GM12878 (cell line): ENCODE measurements around the gene PUS7. TPM values are rescaled to one million over a fixed set of nuclear protein-coding genes. Genes with fewer than 3 reads are reported as not detected.
A peak's percentile ranks its signal among the peaks of the same experiment; 100 is the strongest.
"Not testable (repeated sequence)": the region's sequence is repeated elsewhere in the genome, so short reads cannot be mapped to it uniquely, and the experiment has no call there.

ENCODE experiments used
- ATAC-seq: fragments of 200-7000 bp; cut with Tn5 transposase; 3 replicates; pipeline ENCODE4 v1.9.1; 2020; ENCODE audit warnings: mild to moderate bottlenecking, moderate library complexity
- BruUV-seq: library from RNA; stranded (reverse); fragments of 400-500 nt; replicated peaks from 2 replicates; lab custom pipeline; 2021; lab: Mats Ljungman, UMichigan
- CTCF ChIA-PET: fragments of 300-600 bp; sonication (Branson Sonifier 250); formaldehyde crosslinking; extraction: SDS; loops from one replicate; lab custom pipeline; 2021; ENCODE audit warnings: inconsistent platforms; lab: Yijun Ruan, JAX
- POLR2A ChIA-PET: fragments of 350-600 bp; formaldehyde crosslinking; extraction: SDS; loops from one replicate; lab custom pipeline; 2021; ENCODE audit warnings: inconsistent platforms; lab: Charles Lee
- RAD21 ChIA-PET: fragments of 300-600 bp; sonication (Branson Sonifier 250); formaldehyde crosslinking; loops from one replicate; lab custom pipeline; 2023; ENCODE audit warnings: antibody characterized with exemption; ENCODE audit not compliant: unreplicated experiment; lab: Charles Lee
- SMC1A ChIA-PET: fragments of 300-600 bp; sonication (Branson Sonifier 250); formaldehyde crosslinking; loops from one replicate; lab custom pipeline; 2023; ENCODE audit not compliant: unreplicated experiment, uncharacterized antibody; lab: Charles Lee
- DNase-seq: peaks from one replicate; pipeline ENCODE4 v3.0.0-alpha.2; 2011; ENCODE audit warnings: low read depth, low spot score
- FAIRE-seq: peaks from 3 replicates; lab custom pipeline; 2011; peaks lifted over from hg19 to GRCh38; lab: Jason Lieb, UNC
- H2AFZ ChIP-seq: 2 replicates; pipeline ENCODE4 v1.6.0; 2011; ENCODE audit warnings: low read depth, low read length, control low read depth; ENCODE audit not compliant: control insufficient read depth
- H3K27ac ChIP-seq: 2 replicates; pipeline ENCODE4 v1.5.1; 2011; ENCODE audit warnings: control low read depth; ENCODE audit not compliant: control insufficient read depth, insufficient read depth
- H3K27me3 ChIP-seq, 2 experiments: replicated peaks in 1 of 2; 2 replicates each; pipeline versions ENCODE4 v1.6.0 to v1.6.1; 2011; ENCODE audit warnings: low read length in 1 of 2; ENCODE audit not compliant: control insufficient read depth in 2 of 2, insufficient read depth in 2 of 2
- H3K36me3 ChIP-seq, 2 experiments: 2 replicates each; pipeline ENCODE4 v1.5.1; 2011; ENCODE audit warnings: low read length in 1 of 2; ENCODE audit not compliant: control insufficient read depth in 2 of 2, insufficient read depth in 2 of 2
- H3K4me1 ChIP-seq: 2 replicates; pipeline ENCODE4 v1.6.1; 2011; ENCODE audit warnings: mild to moderate bottlenecking, low read length, moderate library complexity, mixed read lengths; ENCODE audit not compliant: control insufficient read depth, insufficient read depth
- H3K4me2 ChIP-seq: 2 replicates; pipeline ENCODE4 v1.6.0; 2011; ENCODE audit warnings: control low read depth; ENCODE audit not compliant: control insufficient read depth, insufficient read depth
- H3K4me3 ChIP-seq: fragments of 200-600 bp; sonication (generic); 2 replicates; pipeline ENCODE4 v1.5.1; 2016
- H3K79me2 ChIP-seq: 2 replicates; pipeline ENCODE4 v1.6.0; 2011; ENCODE audit warnings: low read length; ENCODE audit not compliant: control insufficient read depth, insufficient read depth
- H3K9ac ChIP-seq: 2 replicates; pipeline ENCODE4 v1.8.0; 2011; ENCODE audit warnings: low read length, control low read depth, mixed read lengths; ENCODE audit not compliant: control insufficient read depth, insufficient read depth
- H3K9me3 ChIP-seq: replicated peaks from 3 replicates; pipeline ENCODE4 v1.5.1; 2011; ENCODE audit warnings: mild to moderate bottlenecking, low read length; ENCODE audit not compliant: control insufficient read depth, insufficient read depth
- H4K20me1 ChIP-seq: 2 replicates; pipeline ENCODE4 v1.6.0; 2011; ENCODE audit not compliant: control insufficient read depth, insufficient read depth
- BHLHE40 ChIP-seq, 2 experiments: fragments of 450-650 bp in 1 of 2; IDR thresholded peaks; 2 replicates each; pipeline ENCODE4 v1.6.1; 2011 to 2017; ENCODE audit warnings: low read depth in 2 of 2, borderline replicate concordance in 1 of 2, improper control_type of control experiment in 1 of 2, low read length in 1 of 2, mild to moderate bottlenecking in 1 of 2
- CREB1 ChIP-seq: IDR thresholded peaks from 2 replicates; pipeline ENCODE4 v1.6.1; 2012; ENCODE audit warnings: low read depth, mild to moderate bottlenecking, inconsistent platforms
- CUX1 ChIP-seq: IDR thresholded peaks from 2 replicates; pipeline ENCODE4 v1.6.1; 2012; ENCODE audit warnings: improper control_type of control experiment, low read depth, low read length; ENCODE audit not compliant: insufficient replicate concordance
- LARP7 ChIP-seq: fragments of 450-650 bp; IDR thresholded peaks from 2 replicates; pipeline ENCODE4 v1.6.1; 2017; ENCODE audit warnings: mild to moderate bottlenecking
- RAD51 ChIP-seq: fragments of 450-650 bp; IDR thresholded peaks from 2 replicates; pipeline ENCODE4 v1.6.1; 2016; ENCODE audit warnings: moderate library complexity, mild to moderate bottlenecking, inconsistent platforms
- RELA ChIP-seq: fragments of 450-650 bp; IDR thresholded peaks from 2 replicates; pipeline ENCODE4 v1.8.0; 2014; ENCODE audit warnings: borderline replicate concordance; ENCODE audit not compliant: partially characterized antibody
- RELB ChIP-seq: fragments of 450-650 bp; IDR thresholded peaks from 2 replicates; pipeline ENCODE4 v1.6.1; 2017; ENCODE audit warnings: low read depth, mild to moderate bottlenecking, moderate library complexity
- WGBS: methylation state at CpG from one replicate; pipeline ENCODE4 v1.1.6; 2016; ENCODE audit warnings: low lambda C conversion rate; ENCODE audit not compliant: insufficient replicate concordance, insufficient coverage; ENCODE audit errors: missing lambda C conversion rate; 5-methylcytosine and 5-hydroxymethylcytosine counted together
- in situ Hi-C: fragments of 300-500 bp; cut with MboI; formaldehyde crosslinking; loops from 9 replicates; pipeline ENCODE4 v1.14.3; 2018; ENCODE audit warnings: mixed read lengths
- intact Hi-C: fragments of 100-400 bp; cut with micrococcal nuclease; formaldehyde crosslinking; loops from one replicate; pipeline ENCODE4 v1.14.2; 2022; ENCODE audit not compliant: unreplicated experiment
- polyA plus RNA-seq, 11 experiments: library from polyadenylated mRNA; depleted of rRNA in 4 of 11; unstranded in 6 of 11; stranded (reverse) in 5 of 11; fragments of >200 nt; fragmentation: Nextera tagmentation in 4 of 11; fragmentation: Illumina TruSeq in 1 of 11; extraction: Ambion mirVana in 4 of 11; extraction: Trizol in 1 of 11; gene quantifications; 1 replicate in 1 of 11; 2 replicates in 10 of 11; pipeline versions ENCODE4 v1.2.1 to v1.2.3, GENCODE V29; 2011 to 2016; ENCODE audit warnings: inconsistent platforms in 2 of 11, missing spikeins in 2 of 11, low read depth in 1 of 11
- total RNA-seq, 4 experiments: library from RNA; depleted of rRNA in 3 of 4; stranded (reverse); fragments of >200 nt in 3 of 4; fragmentation: Illumina TruSeq in 1 of 4; extraction: Trizol in 1 of 4; gene quantifications; 2 replicates each; pipeline versions ENCODE4 v1.2.1 to v1.2.3, GENCODE V29; 2013 to 2021
- TF ChIP-seq, protein P1 (sequence below): IDR thresholded peaks from 2 replicates; pipeline ENCODE4 v1.6.1; 2012; ENCODE audit warnings: low read depth, low read length, improper control_type of control experiment

Gene PUS7
- total and polyA plus RNA-seq, 10 of the 15 experiments (the other 5 are each of a cell fraction or from before 2014, with no cell fraction given) = 5.6 to 28.5 (median 22.4) TPM

GRCh38 chr7:105521027-105521716, 899 bp downstream of the PUS7 start (continued):
- no peak for TF ChIP-seq RELB
- TF ChIP-seq CREB1 = no peak
- no peak for TF ChIP-seq BHLHE40 (IDR thresholded peaks at IDR 0.05; ENCODE audit: borderline replicate concordance in 1 of 2, low read depth in 2 of 2, low read length in 1 of 2)
- TF ChIP-seq, protein P1, sequence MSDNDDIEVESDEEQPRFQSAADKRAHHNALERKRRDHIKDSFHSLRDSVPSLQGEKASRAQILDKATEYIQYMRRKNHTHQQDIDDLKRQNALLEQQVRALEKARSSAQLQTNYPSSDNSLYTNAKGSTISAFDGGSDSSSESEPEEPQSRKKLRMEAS = peak; percentile 89
- TF ChIP-seq RAD51 = peak; percentile 48; the same call in 1 of the 2 replicates
- TF ChIP-seq CUX1 = no peak
- TF ChIP-seq LARP7 = peak; percentile 50; the same call in 1 of the 2 replicates
- peak; percentile 7 for TF ChIP-seq RELA

DNA sequence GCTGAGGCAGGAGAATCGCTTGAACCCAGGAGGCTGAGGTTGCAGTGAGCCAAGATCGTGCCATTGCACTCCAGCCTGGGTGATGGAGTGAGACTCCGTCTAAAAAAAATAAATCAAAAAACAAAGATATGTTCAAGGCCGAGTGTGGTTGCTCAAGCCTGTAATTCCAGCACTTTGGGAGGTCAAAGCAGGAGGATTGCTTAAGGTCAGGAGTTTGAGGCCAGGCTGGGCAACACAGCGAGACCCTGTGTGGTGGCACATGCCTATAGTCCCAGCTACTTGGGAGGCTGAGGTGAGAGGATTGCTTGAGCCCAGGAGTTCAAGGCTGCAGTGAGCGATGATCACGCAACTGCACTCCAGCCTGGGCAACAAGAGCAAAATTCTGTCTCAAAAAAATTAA, 1.5 kb downstream of the PUS7 start:
- H3K36me3 ChIP-seq, in situ Hi-C loops, DNase-seq, H3K4me1 ChIP-seq, SMC1A ChIA-PET, H4K20me1 ChIP-seq, RAD21 ChIA-PET, ATAC-seq, H3K27me3 ChIP-seq, FAIRE-seq, H3K9me3 ChIP-seq, H2AFZ ChIP-seq, H3K27ac ChIP-seq, POLR2A ChIA-PET: not testable (repeated sequence)
- Histone ChIP-seq H3K4me3 (peak overlapping the region; percentile 94), H3K4me2 (peak overlapping the region; percentile 64), H3K79me2 (peaks cover 25% of the 10 kb centered on the region), H3K9ac (peak overlapping the region; percentile 39)
- WGBS = 98% methylated on average over 7 of the region's 7 CpGs
- CTCF ChIA-PET = interaction anchor here (1.5 kb wide), 1 partner anchor 11 kb away, joined by 4 read pairs; the partner anchor contains the start of gene RINT1
- intact Hi-C loops = loop anchor here (10.0 kb wide), 1 partner anchor 866 kb away; no protein-coding TSS in a partner anchor
- TSS peak; percentile 72 for BruUV-seq
